Left ventricle myocardium inferior (tissue), 1 donor: ENCODE measurements around the gene ROBO2. TPM values are rescaled to one million over a fixed set of nuclear protein-coding genes. Genes with fewer than 3 reads are reported as not detected.

Experiments
- DNase-seq: peaks from one replicate; pipeline ENCODE4 v3.0.0-alpha.2; 2020
- H3K27ac ChIP-seq: fragments of 200-600 bp; replicated peaks from 2 replicates; pipeline ENCODE4 v1.8.0; 2021
- H3K27me3 ChIP-seq: fragments of 200-600 bp; 2 replicates; pipeline ENCODE4 v1.8.0; 2021; ENCODE audit warnings: low read depth
- H3K36me3 ChIP-seq: fragments of 200-600 bp; 2 replicates; pipeline ENCODE4 v1.8.0; 2021
- H3K4me1 ChIP-seq: fragments of 200-600 bp; 2 replicates; pipeline ENCODE4 v1.8.0; 2021
- H3K4me3 ChIP-seq: fragments of 200-600 bp; 2 replicates; pipeline ENCODE4 v1.8.0; 2021; ENCODE audit warnings: mild to moderate bottlenecking, moderate library complexity
- H3K9me3 ChIP-seq: fragments of 200-600 bp; replicated peaks from 2 replicates; pipeline ENCODE4 v1.8.0; 2021
- CTCF ChIP-seq: fragments of 200-600 bp; IDR thresholded peaks from 2 replicates; pipeline ENCODE4 v1.8.0; 2021; ENCODE audit warnings: antibody characterized with exemption, mild to moderate bottlenecking, borderline replicate concordance
- intact Hi-C: fragments of 100-400 bp; cut with micrococcal nuclease; formaldehyde crosslinking; loops from one replicate; pipeline ENCODE4 v1.11.0; 2022
- total RNA-seq: library from RNA; stranded (reverse); fragmentation: NEBNext Ultra II Directional; extraction: Animal tissue kit (Norgen Biotek cat#: 25700); gene quantifications from one replicate; pipeline ENCODE4 v1.2.1, GENCODE V29; 2021
- donor health status: DM: no; HTN: yes; CAD: no; lungs with severe emphysema.

The ROBO2 gene
- total RNA-seq, 1 donor from 2014 or later, result 0.19 TPM

DNA sequence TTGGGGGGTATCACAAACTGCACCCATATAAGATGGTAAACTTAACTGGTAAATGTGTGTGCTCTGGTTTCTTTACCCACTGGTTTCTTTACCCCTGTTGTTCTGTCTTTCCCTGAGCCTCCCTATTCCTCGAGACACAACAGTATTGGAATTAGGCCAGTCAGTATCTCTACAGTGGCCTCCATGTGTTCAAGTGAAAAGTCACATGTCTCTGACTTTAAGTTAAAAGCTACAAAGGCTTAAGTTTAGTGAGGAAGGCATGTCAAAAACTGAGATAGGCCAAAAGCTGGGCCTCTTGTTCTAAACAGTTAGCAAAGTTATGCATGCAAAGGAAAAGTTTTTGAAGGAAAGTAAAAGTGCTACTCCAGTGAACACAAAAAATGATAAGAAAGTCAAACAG lies 513.3 kb downstream of the ROBO2 start:
- Histone ChIP-seq H3K27ac (no peak overlapping the region), H3K36me3 (no peaks in the 10 kb centered on the region), H3K4me3 (no peak overlapping the region), H3K27me3 (no peaks in the 10 kb centered on the region), H3K9me3 (no peaks in the 10 kb centered on the region), H3K4me1 (no peaks in the 10 kb centered on the region)
- no peak for TF ChIP-seq CTCF
- DNase-seq, result no peak
- intact Hi-C loops, result no loop called here

GRCh38 chr3:77562089-77562488 lies 522.2 kb downstream of the ROBO2 start:
- no peak for TF ChIP-seq CTCF
- intact Hi-C loops, result no loop called here
- no peak for DNase-seq
- Histone ChIP-seq H3K36me3 (no peaks in the 10 kb centered on the region), H3K27me3 (no peaks in the 10 kb centered on the region), H3K4me1 (no peaks in the 10 kb centered on the region), H3K9me3 (no peaks in the 10 kb centered on the region), H3K4me3 (no peak overlapping the region), H3K27ac (no peak overlapping the region)

DNA sequence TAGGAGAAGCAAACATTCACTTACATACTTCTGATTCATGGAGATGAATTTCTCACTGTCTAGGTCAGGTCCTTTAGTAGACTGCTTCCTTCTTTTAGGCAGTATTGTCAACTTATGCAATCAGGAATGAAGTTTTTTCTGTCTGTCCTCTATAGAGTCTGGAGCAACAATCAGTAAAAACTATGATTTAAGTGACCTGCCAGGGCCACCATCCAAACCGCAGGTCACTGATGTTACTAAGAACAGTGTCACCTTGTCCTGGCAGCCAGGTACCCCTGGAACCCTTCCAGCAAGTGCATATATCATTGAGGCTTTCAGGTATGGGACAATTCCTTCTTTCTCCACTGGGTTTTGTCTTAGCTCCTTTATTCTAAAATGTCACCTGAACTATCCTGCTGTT lies 523.1 kb downstream of the ROBO2 start:
- no peaks in the 10 kb centered on the region for H3K4me1 ChIP-seq
- intact Hi-C loops, result no loop called here
- H3K27me3 ChIP-seq, result no peaks in the 10 kb centered on the region
- no peak overlapping the region for H3K4me3 ChIP-seq
- H3K27ac ChIP-seq, result no peak overlapping the region
- H3K36me3 ChIP-seq, result no peaks in the 10 kb centered on the region
- no peaks in the 10 kb centered on the region for H3K9me3 ChIP-seq
- TF ChIP-seq CTCF, result no peak
- no peak for DNase-seq

DNA sequence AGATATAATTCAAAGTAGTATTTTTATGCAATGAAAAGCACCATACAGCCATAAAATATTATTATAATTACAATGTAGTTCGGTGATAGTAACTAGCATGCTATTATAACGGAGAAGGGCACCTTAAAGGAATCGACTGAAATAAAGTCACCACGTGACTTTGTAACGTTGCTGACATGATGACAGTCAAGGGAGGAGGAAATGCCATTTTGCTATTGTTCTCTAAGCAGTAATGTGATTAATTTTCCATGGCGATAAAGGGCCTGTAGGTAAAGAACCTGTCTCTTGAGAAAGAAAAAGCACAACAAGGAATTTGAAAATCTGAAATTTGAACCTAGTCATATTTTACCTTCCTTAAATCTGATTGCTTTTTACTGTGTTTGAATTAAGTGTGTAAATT lies 526.2 kb downstream of the ROBO2 start:
- intact Hi-C loops, result no loop called here
- Histone ChIP-seq H3K36me3 (no peaks in the 10 kb centered on the region), H3K27me3 (no peaks in the 10 kb centered on the region), H3K4me3 (no peak overlapping the region), H3K4me1 (no peaks in the 10 kb centered on the region), H3K27ac (no peak overlapping the region), H3K9me3 (no peaks in the 10 kb centered on the region)
- DNase-seq, result no peak
- TF ChIP-seq CTCF, result no peak

GRCh38 chr3:77571971-77572715 lies 532.2 kb downstream of the ROBO2 start:
- H3K27me3 ChIP-seq, result no peaks in the 10 kb centered on the region

More at GRCh38 chr3:77571971-77572715, 532.2 kb downstream of the ROBO2 start:
- Histone ChIP-seq H3K36me3 (no peaks in the 10 kb centered on the region), H3K27ac (no peak overlapping the region), H3K9me3 (no peaks in the 10 kb centered on the region), H3K4me1 (no peaks in the 10 kb centered on the region), H3K4me3 (no peak overlapping the region)
- no peak for TF ChIP-seq CTCF
- DNase-seq, result no peak
- intact Hi-C loops, result no loop called here
